Smooth muscle cell of the brain vasculature (primary cell): ENCODE data around the gene RNF41.

Experiments used
- DNase-seq: peaks from one replicate; pipeline ENCODE4 v3.0.0-alpha.2; 2012; ENCODE audit warnings: low read depth, low spot score

The RNF41 gene

GRCh38 chr12:56152756-56153677 lies 68.7 kb downstream of the RNF41 start:
- DNase-seq, result no peak
